SH-SY5Y (cell line): Measurements from ENCODE around the gene PDCD5.

Source experiments
- GATA2 ChIP-seq: IDR thresholded peaks from 2 replicates; pipeline ENCODE4 v1.6.1; 2011; ENCODE audit warnings: mild to moderate bottlenecking, low read depth, low read length
- GATA3 ChIP-seq: IDR thresholded peaks from 2 replicates; pipeline ENCODE4 v1.6.1; 2011; ENCODE audit warnings: low read depth, mild to moderate bottlenecking, low read length, moderate library complexity

Gene PDCD5, protein sequence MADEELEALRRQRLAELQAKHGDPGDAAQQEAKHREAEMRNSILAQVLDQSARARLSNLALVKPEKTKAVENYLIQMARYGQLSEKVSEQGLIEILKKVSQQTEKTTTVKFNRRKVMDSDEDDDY

DNA sequence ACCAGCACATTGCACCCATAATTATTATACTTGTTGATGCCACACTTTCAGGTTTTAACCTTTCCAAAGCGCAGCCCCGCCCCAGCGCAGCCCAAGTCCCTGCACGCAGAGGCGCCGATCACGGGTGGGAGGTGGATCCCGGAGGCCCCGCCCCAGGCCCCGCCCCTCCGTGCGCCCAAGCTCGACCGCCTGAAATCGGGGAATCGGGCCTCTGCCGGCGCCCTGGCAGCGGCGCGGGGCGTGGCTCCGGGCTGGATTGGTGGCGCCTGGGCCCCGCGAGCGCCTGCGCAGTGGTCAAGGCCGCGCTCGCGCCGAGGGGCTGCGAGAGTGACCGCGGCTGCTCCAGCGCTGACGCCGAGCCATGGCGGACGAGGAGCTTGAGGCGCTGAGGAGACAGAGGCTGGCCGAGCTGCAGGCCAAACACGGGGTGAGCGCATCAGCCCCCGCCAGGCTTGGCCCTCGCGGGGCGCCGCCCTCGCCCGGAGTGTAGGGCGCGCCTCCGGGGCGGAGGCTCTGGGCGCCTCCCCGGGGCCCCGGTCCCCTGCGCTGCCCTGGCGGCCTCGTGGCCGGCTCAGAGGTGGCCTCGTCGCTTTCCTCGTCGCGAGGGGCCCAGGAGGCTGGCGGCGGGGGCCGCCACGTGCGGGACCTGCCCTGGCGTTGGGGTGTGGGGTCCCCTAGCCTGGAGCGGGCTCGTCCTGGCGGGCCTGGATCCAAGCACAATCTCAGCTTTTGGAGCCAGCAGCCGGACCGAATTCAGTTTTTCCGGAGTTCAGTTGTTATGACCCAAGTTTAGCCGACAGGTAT is at the start of gene PDCD5:
Gene PDCD5, plus strand, starts transcription at position 290 of the 804 bp plus-strand sequence. Its CDS starts 72 bp downstream, at position 362.
- TF ChIP-seq GATA2 (no peak), GATA3 (no peak)

- TF ChIP-seq GATA3 (no peak), GATA2 (no peak)
These were observed 48.8 kb upstream of the PDCD5 start for GRCh38 chr19:32532233-32532632.

GRCh38 chr19:32537580-32537979 is 43.4 kb upstream of the PDCD5 start:
- no peak for TF ChIP-seq GATA2
- no peak for TF ChIP-seq GATA3

DNA sequence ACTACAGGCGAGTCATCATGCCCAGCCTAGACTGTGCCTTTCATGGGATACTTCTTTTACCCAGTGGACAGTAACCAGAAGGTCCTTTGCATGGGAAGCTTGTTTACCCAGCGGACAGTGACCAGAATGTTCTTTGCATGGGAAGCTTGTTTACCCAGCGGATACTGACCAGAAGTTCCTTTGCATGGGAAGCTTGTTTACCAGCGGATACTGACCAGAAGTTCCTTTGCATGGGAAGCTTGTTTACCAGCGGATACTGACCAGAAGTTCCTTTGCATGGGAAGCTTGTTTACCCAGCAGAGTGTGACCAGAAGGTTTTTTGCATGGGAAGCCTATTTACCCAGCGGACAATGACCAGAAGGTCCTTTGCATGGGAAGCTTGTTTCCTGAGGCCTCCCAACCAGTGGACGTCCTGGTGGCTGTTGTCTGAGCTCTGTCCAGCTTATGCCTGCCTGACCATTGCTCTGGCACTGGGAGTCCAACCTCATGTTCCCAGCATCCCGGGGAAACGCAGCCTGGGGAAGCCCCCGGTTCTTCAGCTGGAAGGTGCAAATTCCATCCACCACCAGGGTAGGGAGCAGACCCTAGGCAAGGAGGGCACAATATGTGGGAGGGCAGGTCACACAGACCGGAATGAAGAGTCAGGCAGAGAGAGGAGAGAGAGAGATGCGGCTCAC is 41.6 kb upstream of the PDCD5 start:
- TF ChIP-seq GATA2 (no peak), GATA3 (no peak)

DNA sequence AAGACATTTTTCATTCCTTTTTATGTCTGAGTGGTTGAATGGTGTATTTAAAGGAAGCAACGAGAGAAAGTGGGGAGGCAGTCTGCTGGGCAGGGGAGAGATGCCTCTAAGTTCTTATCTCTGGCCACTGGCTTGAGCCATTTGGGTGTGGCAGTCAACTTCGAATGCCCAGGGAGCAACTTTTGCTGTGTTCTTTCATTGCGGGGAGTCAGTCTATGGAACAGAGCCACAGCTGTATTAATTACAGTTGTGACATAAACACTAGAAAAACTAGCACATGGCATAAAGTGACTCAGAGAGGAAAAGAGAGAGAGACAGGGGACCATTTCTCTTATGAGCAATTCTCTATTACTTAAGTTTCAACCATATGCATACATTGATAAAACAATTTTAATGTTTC is 40.4 kb upstream of the PDCD5 start:
- TF ChIP-seq GATA2 (no peak), GATA3 (no peak)

DNA sequence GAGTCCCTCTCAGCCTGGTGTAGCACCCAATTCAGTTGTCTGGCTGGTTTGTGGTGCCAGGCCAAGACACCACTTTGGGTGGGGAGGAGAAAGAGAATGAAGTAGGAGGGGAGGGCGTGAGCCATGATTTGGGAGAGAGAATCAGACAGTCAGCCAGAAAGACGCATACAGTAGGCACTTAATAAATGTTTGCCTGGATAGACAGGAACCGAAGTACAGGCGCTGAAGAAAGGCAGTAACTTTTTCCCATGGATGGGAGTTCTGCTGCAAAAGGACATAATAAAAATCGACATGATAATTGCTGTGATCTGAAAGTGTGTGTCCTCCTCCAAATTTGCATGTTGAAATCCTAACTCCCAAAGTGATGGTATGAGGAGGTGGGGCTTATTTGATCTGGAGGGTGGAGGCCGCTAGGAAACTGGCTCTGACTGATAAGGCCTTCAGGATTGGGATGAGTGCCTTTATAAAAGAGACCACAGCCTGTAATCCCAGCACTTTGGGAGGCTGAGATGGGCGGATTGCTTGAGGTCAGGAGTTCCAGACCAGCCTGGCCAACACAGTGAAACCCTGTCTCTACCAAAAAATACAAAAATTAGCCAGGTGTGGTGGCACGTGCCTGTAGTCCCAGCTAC is 38.4 kb upstream of the PDCD5 start:
- no peak for TF ChIP-seq GATA3
- TF ChIP-seq GATA2 = no peak

- TF ChIP-seq GATA2 (no peak), GATA3 (no peak)
These were observed 37.7 kb upstream of the PDCD5 start for GRCh38 chr19:32543115-32543900.

DNA sequence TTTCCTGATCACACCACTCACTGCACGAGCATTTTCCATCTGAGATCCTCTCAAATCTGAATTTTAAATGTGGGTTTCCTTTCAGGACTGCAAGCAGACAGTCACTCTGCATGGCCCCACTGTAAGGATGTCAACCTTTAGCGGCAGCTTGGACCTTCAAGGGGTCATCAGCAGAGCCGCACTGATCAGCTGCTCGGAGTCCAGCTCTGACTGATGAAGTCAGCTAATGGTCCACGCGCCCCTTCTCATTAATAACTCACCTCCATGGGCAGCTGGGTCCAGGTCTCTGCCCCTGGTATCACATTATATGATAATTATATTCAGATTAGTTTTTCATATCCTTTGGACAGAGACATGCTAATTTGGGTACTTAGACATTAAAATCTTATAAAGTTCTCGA is 36.1 kb upstream of the PDCD5 start:
- no peak for TF ChIP-seq GATA2
- TF ChIP-seq GATA3 = no peak

- TF ChIP-seq GATA2 = no peak
- no peak for TF ChIP-seq GATA3
These were observed 30.3 kb upstream of the PDCD5 start for GRCh38 chr19:32550666-32551065.

- TF ChIP-seq GATA3 (no peak), GATA2 (no peak)
These were observed 25.2 kb upstream of the PDCD5 start for GRCh38 chr19:32555786-32556185.

DNA sequence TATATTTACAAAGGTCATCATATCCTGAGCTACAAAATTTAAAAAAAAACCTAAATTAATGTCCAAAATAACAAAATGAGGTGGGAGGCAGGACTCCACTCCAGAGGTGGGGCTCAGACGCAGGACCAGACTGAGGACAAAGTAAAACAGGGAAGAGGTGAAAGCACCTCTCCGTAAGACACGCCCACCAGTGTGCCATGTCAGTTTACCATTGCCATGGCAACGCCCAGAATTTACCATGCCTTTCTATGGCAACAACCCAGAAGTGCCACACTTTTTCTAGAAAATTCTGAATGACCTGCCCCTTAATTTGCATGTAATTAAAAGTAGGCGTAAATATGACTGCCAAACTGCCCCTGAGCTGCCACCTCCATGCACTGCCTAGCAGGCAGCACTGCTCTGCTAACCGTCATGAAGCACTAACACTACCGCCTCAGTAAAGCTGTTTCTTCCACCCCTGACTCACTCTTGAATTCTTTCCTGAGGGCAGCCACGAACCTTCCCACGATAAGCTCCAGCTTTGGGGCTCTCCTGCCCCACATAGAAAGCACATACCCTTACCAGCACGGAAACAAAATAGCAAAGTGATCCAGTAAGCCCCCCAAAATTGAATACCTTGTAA is 22.3 kb upstream of the PDCD5 start:
- TF ChIP-seq GATA3 (no peak), GATA2 (no peak)

DNA sequence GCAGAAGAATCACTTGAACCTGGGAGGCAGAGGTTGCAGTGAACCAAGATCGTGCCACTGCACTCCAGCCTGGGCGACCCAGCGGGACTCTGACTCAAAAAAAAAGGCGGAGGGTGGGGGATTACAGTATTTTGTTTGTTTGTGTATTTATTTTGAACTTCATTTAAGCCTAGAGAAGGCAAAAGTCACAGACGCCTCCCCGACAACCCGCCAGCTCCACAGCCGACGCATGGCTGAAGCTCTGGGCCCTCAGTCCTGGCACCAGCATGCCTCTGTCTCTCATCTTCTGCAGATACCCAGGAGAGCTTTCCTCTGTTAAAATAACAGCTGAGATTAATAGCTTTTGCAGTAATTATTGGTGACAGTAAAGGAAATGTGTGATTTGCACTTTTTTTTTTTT is 17.2 kb upstream of the PDCD5 start:
- TF ChIP-seq GATA3 (no peak), GATA2 (no peak)

- TF ChIP-seq GATA3 = no peak
- TF ChIP-seq GATA2 = no peak
These were observed 14.7 kb upstream of the PDCD5 start for GRCh38 chr19:32566246-32566830.

GRCh38 chr19:32567486-32567885 is 13.5 kb upstream of the PDCD5 start:
- TF ChIP-seq GATA2 = no peak
- no peak for TF ChIP-seq GATA3
